ENCODE measurements around the gene OR7A10. TPM values are rescaled to one million over a fixed set of nuclear protein-coding genes. Genes with fewer than 3 reads are reported as not detected.

OR7A10 gene
- total RNA-seq, 2 experiments from 2014 or later = not detected

Other genes with a start within 250 kb of the OR7A10 start
- not detected for gene ADGRE3, start 174.1 kb downstream of the OR7A10 start, total RNA-seq
- gene ZNF333, start 158.9 kb downstream of the OR7A10 start, total RNA-seq = 1 to 10 TPM; 7.3 TPM
- gene ADGRE2, start 70.4 kb downstream of the OR7A10 start, total RNA-seq = under 1 TPM; 0.21 to 0.29 TPM
- not detected for gene OR7A5, start 13.7 kb downstream of the OR7A10 start, total RNA-seq
- gene OR7C1, start 13.7 kb downstream of the OR7A10 start, total RNA-seq = not detected
- gene OR7A17, start 37.2 kb upstream of the OR7A10 start, total RNA-seq = not detected
- not detected for gene OR7C2, start 92.6 kb upstream of the OR7A10 start, total RNA-seq
- gene SLC1A6, start 130.9 kb upstream of the OR7A10 start, total RNA-seq = not detected
- gene CASP14, start 200.6 kb upstream of the OR7A10 start, total RNA-seq = not detected
- gene OR1I1, start 233.3 kb upstream of the OR7A10 start, total RNA-seq = not detected